ENCODE results near the gene TMEM97. TPM values are rescaled to one million over a fixed set of nuclear protein-coding genes. Genes with fewer than 3 reads are reported as not detected.

Gene TMEM97
- total and polyA plus RNA-seq, 9 of the 15 experiments (the other 6 are each of a cell fraction or from before 2014, with no cell fraction given): 34.6 to 121 (median 76.0) TPM

- TF ChIP-seq ZBTB33 (CRISPR knock-in tag; IDR thresholded peaks at IDR 0.05) (peak; percentile 56), POLR2B (IDR thresholded peaks at IDR 0.05; ENCODE audit: low read depth, partially characterized antibody) (no peak), PHB2 (IDR thresholded peaks at IDR 0.05; ENCODE audit: low read depth) (no peak), HMGN3 (IDR thresholded peaks at IDR 0.05; ENCODE audit: borderline replicate concordance, extremely low read depth, insufficient read length, low read depth, low read length) (no peak), HMGXB4 (CRISPR knock-in tag; IDR thresholded peaks at IDR 0.05) (no peak), NUFIP1 (IDR thresholded peaks at IDR 0.05; ENCODE audit: partially characterized antibody) (no peak), ZFX (CRISPR knock-in tag; IDR thresholded peaks at IDR 0.05) (no peak), HDAC1 (IDR thresholded peaks at IDR 0.05) (peak in 1 of 2 experiments; percentile 27; a peak in 1 of 4 replicates), NFYB (IDR thresholded peaks at IDR 0.05; ENCODE audit: extremely low read depth, insufficient read length) (no peak), SMAD3 (CRISPR knock-in tag; conservative IDR thresholded peaks at IDR 0.05) (no peak), SMC3 (conservative IDR thresholded peaks at IDR 0.05; ENCODE audit: insufficient read depth, low read depth, low read length) (no peak), ZNF778 (CRISPR knock-in tag; IDR thresholded peaks at IDR 0.05) (no peak), MYC (IDR thresholded peaks at IDR 0.05; ENCODE audit: low read depth, low read length) (no peak), MYC (CRISPR knock-in tag; IDR thresholded peaks at IDR 0.05; ENCODE audit: borderline replicate concordance, low read depth) (no peak), MYNN (IDR thresholded peaks at IDR 0.05) (no peak), MYNN (CRISPR knock-in tag; IDR thresholded peaks at IDR 0.05) (no peak)
Measured at GRCh38 chr17:28346746-28347246, 27.8 kb downstream of the TMEM97 start (continued).

Data from K562 (cell line).